Upper lobe of right lung (tissue), 1 donor: ENCODE results near the gene CFAP299. TPM values are rescaled to one million over a fixed set of nuclear protein-coding genes. Genes with fewer than 3 reads are reported as not detected.
A peak's percentile ranks its signal among the peaks of the same experiment; 100 is the strongest.

Experiments used
- ATAC-seq: fragments of 200-7000 bp; cut with Tn5 transposase; one replicate; pipeline ENCODE4 v1.9.1; 2020; ENCODE audit warnings: mild to moderate bottlenecking, moderate library complexity
- DNase-seq: peaks from one replicate; pipeline ENCODE4 v3.0.0-alpha.2; 2020
- H3K27ac ChIP-seq: fragments of 200-600 bp; one replicate; pipeline ENCODE4 v1.8.0; 2022
- H3K27me3 ChIP-seq: fragments of 200-600 bp; one replicate; pipeline ENCODE4 v1.8.0; 2022; ENCODE audit warnings: mild to moderate bottlenecking
- H3K36me3 ChIP-seq: fragments of 200-600 bp; one replicate; pipeline ENCODE4 v1.8.0; 2022
- H3K4me1 ChIP-seq: fragments of 200-600 bp; one replicate; pipeline ENCODE4 v1.8.0; 2022
- H3K4me3 ChIP-seq: fragments of 200-600 bp; one replicate; pipeline ENCODE4 v1.8.0; 2022; ENCODE audit warnings: mild to moderate bottlenecking
- H3K9me3 ChIP-seq: fragments of 200-600 bp; one replicate; pipeline ENCODE4 v1.8.0; 2022
- intact Hi-C: fragments of 100-400 bp; cut with DNase I; formaldehyde crosslinking; loops from one replicate; pipeline ENCODE4 v1.11.0; 2022
- total RNA-seq: library from RNA; stranded (reverse); fragmentation: NEBNext Ultra II Directional; extraction: Animal tissue kit (Norgen Biotek cat#: 25700); gene quantifications from one replicate; pipeline ENCODE4 v1.2.1, GENCODE V29; 2021
- TF ChIP-seq, protein P1 (sequence below): fragments of 200-600 bp; IDR thresholded peaks from one replicate; pipeline ENCODE4 v1.8.0; 2022; ENCODE audit warnings: antibody characterized with exemption
- donor health status: DM: no; HTN: yes; CAD: no; lungs with severe emphysema.

The CFAP299 gene
- total RNA-seq, 1 donor from 2014 or later = not detected

DNA sequence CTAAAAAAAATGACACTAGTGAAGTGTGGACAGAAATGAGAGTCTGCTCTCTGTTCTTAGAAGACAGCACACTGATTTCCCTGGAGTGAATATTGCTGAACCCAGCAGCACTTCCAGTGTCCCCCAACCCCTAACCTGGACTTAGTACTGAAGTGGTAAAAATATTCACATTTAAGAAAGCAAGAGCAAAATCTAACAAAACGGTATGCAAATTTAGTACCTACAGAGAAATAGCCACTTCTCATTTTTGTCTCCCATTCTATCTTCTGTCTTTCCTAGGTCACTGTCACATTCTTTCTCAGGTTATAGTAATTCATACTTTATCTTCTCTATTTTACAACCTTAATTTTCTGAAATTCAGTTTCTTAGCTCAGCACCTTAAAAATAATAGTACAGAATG lies 274.7 kb downstream of the CFAP299 start:
- Histone ChIP-seq H3K4me1 (no peaks in the 10 kb centered on the region), H3K36me3 (no peaks in the 10 kb centered on the region), H3K27ac (no peak overlapping the region), H3K4me3 (no peak overlapping the region), H3K9me3 (no peaks in the 10 kb centered on the region), H3K27me3 (no peaks in the 10 kb centered on the region)
- ATAC-seq = no peak
- intact Hi-C loops = no loop called here
- TF ChIP-seq, protein P1, sequence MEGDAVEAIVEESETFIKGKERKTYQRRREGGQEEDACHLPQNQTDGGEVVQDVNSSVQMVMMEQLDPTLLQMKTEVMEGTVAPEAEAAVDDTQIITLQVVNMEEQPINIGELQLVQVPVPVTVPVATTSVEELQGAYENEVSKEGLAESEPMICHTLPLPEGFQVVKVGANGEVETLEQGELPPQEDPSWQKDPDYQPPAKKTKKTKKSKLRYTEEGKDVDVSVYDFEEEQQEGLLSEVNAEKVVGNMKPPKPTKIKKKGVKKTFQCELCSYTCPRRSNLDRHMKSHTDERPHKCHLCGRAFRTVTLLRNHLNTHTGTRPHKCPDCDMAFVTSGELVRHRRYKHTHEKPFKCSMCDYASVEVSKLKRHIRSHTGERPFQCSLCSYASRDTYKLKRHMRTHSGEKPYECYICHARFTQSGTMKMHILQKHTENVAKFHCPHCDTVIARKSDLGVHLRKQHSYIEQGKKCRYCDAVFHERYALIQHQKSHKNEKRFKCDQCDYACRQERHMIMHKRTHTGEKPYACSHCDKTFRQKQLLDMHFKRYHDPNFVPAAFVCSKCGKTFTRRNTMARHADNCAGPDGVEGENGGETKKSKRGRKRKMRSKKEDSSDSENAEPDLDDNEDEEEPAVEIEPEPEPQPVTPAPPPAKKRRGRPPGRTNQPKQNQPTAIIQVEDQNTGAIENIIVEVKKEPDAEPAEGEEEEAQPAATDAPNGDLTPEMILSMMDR = no peak
- DNase-seq = no peak

GRCh38 chr4:80610845-80611677 lies 275.5 kb downstream of the CFAP299 start:
- Histone ChIP-seq H3K4me3 (no peak overlapping the region), H3K27ac (no peak overlapping the region), H3K4me1 (no peaks in the 10 kb centered on the region), H3K27me3 (no peaks in the 10 kb centered on the region), H3K36me3 (no peaks in the 10 kb centered on the region), H3K9me3 (no peaks in the 10 kb centered on the region)
- ATAC-seq (no peak), DNase-seq (no peak)
- intact Hi-C loops = no loop called here
- TF ChIP-seq, protein P1 = no peak

DNA sequence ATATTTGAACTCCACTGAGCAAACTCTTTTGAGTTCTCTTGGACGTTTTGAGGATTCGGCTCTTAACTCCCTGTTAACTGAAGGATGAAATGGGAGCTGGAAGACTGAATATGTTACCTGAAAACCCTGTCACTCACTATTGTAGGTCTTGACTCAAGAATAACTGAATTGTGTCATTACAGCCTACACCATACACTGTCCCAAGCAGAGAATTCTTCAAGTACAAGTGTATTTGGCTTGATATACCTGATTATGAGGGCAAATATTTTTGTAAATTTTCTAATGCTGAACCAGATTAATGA lies 276.1 kb downstream of the CFAP299 start:
- Histone ChIP-seq H3K9me3 (no peaks in the 10 kb centered on the region), H3K36me3 (no peaks in the 10 kb centered on the region), H3K27ac (no peak overlapping the region), H3K4me3 (no peak overlapping the region), H3K27me3 (no peaks in the 10 kb centered on the region), H3K4me1 (no peaks in the 10 kb centered on the region)
- ATAC-seq (no peak), DNase-seq (no peak)
- intact Hi-C loops = no loop called here
- TF ChIP-seq, protein P1 = no peak

- intact Hi-C loops = no loop called here
- H3K27me3 ChIP-seq = no peaks in the 10 kb centered on the region
- H3K27ac ChIP-seq = no peak overlapping the region
- TF ChIP-seq, protein P1 = no peak
- no peak overlapping the region for H3K4me3 ChIP-seq
- no peak for DNase-seq
- no peak for ATAC-seq
- no peaks in the 10 kb centered on the region for H3K36me3 ChIP-seq
- no peaks in the 10 kb centered on the region for H3K4me1 ChIP-seq
- no peaks in the 10 kb centered on the region for H3K9me3 ChIP-seq
Observed at GRCh38 chr4:80613470-80613869, 277.9 kb downstream of the CFAP299 start.

DNA sequence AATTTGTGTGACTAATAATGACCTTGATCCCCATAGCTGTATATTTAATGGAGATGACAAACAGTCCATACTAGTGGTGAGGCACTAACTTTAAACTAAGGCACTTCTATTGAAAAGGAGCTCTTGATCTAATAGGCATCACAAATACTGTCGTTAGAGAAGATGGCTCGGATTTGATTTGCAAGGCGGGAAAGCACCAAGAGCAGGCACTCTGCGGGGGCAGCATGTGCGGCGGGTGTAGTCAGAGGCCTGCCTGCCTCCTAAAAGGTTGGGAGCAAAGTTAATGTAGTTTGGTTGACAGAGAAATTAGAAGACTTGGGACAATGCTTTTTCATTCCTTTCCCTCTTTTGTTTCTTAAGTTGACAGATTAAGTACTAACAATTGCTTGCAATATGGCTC lies 278.8 kb downstream of the CFAP299 start:
- no peak for ATAC-seq
- TF ChIP-seq, protein P1 = no peak
- H3K4me1 ChIP-seq = no peaks in the 10 kb centered on the region
- no peaks in the 10 kb centered on the region for H3K36me3 ChIP-seq
- H3K27me3 ChIP-seq = no peaks in the 10 kb centered on the region
- H3K4me3 ChIP-seq = no peak overlapping the region
- intact Hi-C loops = no loop called here
- H3K27ac ChIP-seq = no peak overlapping the region
- H3K9me3 ChIP-seq = no peaks in the 10 kb centered on the region
- DNase-seq = no peak

DNA sequence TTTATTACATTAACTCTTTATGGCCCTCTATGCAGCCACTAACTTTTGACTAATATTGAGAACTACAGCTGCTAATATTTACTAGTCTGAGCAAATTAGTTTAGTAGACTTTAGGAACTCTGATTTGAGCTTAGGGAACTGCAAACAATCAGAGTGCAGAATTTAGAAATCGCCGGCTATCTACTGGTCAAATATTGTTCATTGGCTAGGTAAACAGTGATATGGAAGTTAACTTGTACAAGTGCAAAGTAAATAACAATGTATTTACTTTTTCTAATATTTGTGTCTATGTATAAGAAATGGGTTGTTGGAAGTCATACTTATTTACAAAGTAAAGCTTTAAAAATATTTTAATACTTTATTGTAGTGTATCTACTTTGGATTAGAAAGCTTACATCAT lies 279.6 kb downstream of the CFAP299 start:
- intact Hi-C loops = no loop called here
- Histone ChIP-seq H3K4me1 (no peaks in the 10 kb centered on the region), H3K36me3 (no peaks in the 10 kb centered on the region), H3K4me3 (no peak overlapping the region), H3K27me3 (no peaks in the 10 kb centered on the region), H3K27ac (no peak overlapping the region), H3K9me3 (no peaks in the 10 kb centered on the region)
- ATAC-seq (peak; percentile 23), DNase-seq (no peak)
- TF ChIP-seq, protein P1 = no peak
